Femur (tissue), 1 donor: Measurements from ENCODE around the gene IFNL3.
"Not testable (repeated sequence)": the region's sequence is repeated elsewhere in the genome, so short reads cannot be mapped to it uniquely, and the experiment has no call there.

Experiments used
- DNase-seq: peaks from one replicate; pipeline ENCODE4 v3.0.0-alpha.2; 2017

The IFNL3 gene

DNA sequence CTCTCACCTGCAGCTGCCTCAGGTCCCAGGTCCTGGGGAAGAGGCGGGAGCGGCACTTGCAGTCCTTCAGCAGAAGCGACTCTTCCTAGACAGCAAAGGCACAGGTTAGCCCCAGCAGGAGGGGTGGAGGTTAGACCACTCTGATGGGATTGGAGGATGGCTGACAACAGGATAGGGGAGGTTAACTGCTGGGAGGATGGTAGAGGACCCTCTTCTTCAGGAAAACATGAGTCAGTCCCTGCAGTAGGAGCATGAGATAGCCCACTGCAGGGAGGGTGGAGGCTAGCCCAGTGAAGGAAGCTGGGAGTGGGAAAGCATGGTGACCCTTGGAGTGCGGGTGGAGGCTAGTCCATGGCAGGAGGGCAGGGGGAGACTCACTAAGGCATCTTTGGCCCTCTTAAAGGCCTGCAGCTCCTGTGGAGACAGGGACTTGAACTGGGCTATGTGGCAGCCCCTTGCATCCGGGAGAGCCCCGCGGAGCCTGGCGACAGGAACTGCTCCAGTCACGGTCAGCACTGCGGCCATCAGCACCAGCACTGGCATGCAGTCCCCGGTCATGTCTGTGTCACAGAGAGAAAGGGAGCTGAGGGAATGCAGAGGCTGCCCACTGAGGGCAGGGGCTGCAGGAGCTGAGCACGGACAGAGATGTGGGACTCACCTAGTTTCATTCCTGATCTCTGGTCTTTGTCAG, at the start of gene IFNL3:
TSS of gene IFNL3 (minus strand) at position 597 of the 691 bp plus-strand sequence. CDS start at position 558, 39 bp downstream.
- not testable (repeated sequence) for DNase-seq

DNA sequence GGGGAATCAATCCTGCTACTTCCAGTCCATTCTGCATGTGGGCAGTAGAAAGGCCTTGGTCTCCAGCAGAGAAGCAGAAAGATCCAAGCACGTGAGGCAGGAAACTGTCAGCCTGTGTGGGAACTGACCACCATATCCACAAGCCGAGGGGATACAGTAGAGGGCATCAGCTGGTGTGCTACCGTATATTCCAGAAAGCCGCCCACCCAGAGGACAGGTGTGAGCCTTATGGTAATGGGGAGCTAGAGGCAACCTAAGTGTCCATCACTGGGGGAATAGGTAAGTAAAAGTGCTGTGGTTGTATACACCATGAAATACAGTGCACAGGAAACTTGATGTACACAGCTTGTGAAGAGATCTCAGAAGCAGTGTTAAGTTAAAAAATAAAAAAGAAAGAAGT, 48.6 kb upstream of the IFNL3 start:
- no peak for DNase-seq

GRCh38 chr19:39284032-39284431, 39.2 kb upstream of the IFNL3 start:
- no peak for DNase-seq

GRCh38 chr19:39282021-39282420, 37.2 kb upstream of the IFNL3 start:
- no peak for DNase-seq

- no peak for DNase-seq
These were observed 32.8 kb upstream of the IFNL3 start for GRCh38 chr19:39277598-39277997.

DNA sequence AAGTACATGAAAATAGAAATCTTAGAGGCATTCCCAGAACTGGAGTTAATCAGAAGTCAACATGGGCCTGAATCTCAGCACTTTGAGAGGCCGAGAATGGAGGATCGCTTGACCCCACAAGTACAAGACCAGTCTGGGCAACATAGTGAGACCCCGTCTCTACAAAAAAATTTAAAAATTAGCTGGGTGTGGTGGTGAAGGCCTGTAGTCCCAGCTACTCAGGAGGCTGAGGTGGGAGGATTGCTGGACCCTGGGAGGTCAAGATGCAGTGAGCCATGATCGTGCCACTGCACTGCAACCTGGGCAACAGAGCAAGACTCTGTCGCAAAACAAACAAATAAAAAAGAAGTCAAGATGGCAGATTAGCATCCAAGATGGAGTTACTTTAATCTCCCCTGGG, 31.9 kb upstream of the IFNL3 start:
- DNase-seq, result no peak

DNA sequence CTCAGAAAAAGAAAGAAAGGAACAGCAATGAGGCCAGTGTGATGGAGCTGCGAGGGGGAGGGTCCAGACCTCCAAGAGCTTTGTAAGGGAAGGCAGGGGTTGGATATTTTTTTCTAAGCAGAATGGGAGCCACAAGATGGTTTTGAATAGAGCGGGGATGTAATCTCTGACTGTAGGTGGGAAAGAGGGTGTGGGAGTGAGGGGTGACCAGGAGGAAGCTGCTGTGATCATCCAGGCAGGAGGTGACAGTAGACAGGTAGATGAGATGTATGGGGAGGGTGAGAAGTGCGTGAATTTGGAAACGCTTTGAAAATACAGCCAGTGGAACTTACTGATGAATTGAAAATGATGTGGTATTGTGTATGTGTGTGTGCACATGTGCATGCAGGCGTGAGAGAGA, 30.8 kb upstream of the IFNL3 start:
- DNase-seq, result no peak

GRCh38 chr19:39273859-39274258, 29.1 kb upstream of the IFNL3 start:
- not testable (repeated sequence) for DNase-seq

DNA sequence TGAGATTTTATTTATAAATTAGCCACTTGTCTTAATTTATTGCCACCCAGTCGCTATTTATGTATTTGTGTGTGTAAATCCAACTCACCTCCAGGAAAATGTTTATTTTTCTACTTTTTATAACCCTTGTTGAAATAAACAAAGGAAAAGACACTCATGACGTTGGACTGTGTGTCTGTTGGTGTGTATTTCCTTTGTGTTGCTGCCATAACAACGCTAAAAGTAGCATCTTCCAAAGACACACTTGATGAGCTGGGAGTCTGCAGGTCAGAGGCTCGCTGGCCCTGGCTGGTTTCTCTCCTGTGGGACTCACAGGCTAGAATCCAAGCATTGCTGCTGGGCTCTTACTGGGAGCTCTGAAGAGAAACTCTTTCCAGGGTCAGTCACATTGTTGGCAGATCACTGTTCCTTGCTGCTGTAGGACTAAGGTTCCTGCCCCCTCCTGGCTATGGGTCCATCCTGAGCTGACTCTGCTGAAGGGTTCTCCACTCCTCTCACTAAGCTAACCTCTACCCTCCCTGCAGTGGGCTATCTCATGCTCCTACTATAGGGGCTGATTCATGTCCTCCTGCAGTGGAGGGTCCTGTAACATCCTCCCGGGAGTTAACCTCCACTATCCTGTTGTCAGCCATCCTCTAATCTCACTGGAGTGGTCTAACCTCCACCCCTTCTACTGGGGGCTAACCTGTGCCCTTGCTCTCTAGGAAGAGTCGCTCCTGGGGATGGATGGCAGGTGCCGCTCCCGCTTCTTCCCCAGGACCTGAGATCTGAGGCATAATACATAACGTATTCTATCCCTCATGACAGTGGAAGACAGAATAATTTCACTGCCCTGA, 25.4 kb upstream of the IFNL3 start:
- DNase-seq, result no peak

DNA sequence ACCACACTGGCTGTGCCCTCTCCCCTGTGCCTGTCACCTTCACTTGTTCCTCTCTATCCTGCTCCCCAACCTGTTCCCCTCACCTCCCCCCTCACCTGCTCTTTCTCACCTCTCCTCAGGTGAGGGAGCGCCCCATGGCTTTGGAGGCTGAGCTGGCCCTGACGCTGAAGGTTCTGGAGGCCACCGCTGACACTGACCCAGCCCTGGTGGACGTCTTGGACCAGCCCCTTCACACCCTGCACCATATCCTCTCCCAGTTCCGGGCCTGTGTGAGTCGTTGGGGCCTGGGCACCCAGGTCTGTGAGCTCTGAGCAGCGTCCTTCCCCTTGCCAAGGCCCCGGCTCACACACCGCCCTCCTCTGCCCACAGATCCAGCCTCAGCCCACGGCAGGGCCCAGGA, 24.6 kb upstream of the IFNL3 start:
- not testable (repeated sequence) for DNase-seq

GRCh38 chr19:39268531-39269223, 23.9 kb upstream of the IFNL3 start:
- DNase-seq, result not testable (repeated sequence)

GRCh38 chr19:39268085-39268484, 23.3 kb upstream of the IFNL3 start, which contains the start of gene IFNL2:
Gene IFNL2, plus strand, starts transcription at chr19:39268396. Its CDS starts 173 bp downstream, at chr19:39268569.
- not testable (repeated sequence) for DNase-seq

GRCh38 chr19:39265321-39265916, 20.6 kb upstream of the IFNL3 start:
- DNase-seq, result no peak

- peak; percentile 29 for DNase-seq
These were observed 19.8 kb upstream of the IFNL3 start for GRCh38 chr19:39264306-39265290.

GRCh38 chr19:39263912-39264305, 19.1 kb upstream of the IFNL3 start:
- no peak for DNase-seq

GRCh38 chr19:39262496-39262895, 17.7 kb upstream of the IFNL3 start:
- DNase-seq, result no peak

GRCh38 chr19:39261704-39262103, 16.9 kb upstream of the IFNL3 start:
- DNase-seq, result no peak

DNA sequence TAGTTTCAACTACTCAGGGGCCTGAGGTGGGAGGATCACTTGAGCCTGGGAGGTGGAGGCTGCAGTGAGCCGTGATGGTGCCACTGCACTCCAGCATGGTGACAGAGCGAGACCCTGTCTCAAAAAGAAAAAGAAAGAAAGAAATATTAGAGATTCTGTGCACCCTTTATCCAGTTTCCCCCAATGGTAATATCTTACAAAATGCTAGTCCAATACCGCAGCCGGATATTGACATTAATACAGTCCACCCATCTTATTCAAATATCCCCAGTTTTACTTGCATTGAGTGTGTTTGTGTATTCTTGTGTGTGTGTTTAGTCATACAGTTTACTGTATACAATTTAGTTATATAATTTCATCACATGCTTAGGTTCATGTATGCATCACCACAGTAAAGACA, 12.4 kb upstream of the IFNL3 start:
- DNase-seq, result no peak

DNA sequence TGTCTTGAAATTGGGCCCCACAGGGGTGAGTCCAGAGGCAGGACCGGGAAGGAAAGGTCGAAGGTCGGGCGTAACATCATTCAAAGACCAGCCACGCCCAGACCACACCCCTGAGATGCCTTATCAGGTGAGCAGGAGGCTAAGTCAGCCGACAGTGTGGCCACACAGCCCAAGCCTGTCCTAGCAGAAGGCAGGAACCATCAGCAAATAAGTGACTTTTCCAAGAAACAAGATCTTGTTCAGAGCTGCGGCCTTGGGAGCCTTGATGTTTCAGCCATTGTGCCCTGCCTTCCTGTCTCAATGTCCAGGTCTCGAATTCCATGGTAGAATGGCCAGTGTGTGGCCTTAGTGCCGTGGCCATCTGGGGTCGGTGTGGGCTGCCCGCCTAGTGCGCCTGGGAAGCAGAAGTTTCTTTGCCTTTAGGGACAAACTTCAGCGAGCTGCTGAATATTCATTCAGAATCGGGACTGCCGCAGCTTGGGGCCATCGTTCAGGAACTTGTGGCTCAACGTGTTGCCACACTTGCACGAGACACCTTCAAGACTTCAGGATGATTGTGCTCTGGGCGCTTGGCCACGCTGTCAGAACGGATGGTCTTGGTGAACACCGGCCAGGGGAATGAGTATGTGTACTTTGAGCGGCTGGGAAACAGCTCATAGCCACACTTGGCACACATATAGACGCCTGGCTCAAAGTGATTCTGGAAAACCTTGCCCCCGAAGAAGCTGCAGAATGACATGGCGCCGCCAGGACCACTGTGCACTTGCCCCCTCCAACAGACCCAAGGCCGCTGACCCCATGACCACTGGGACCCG, 9.9 kb upstream of the IFNL3 start:
- DNase-seq, result no peak

DNA sequence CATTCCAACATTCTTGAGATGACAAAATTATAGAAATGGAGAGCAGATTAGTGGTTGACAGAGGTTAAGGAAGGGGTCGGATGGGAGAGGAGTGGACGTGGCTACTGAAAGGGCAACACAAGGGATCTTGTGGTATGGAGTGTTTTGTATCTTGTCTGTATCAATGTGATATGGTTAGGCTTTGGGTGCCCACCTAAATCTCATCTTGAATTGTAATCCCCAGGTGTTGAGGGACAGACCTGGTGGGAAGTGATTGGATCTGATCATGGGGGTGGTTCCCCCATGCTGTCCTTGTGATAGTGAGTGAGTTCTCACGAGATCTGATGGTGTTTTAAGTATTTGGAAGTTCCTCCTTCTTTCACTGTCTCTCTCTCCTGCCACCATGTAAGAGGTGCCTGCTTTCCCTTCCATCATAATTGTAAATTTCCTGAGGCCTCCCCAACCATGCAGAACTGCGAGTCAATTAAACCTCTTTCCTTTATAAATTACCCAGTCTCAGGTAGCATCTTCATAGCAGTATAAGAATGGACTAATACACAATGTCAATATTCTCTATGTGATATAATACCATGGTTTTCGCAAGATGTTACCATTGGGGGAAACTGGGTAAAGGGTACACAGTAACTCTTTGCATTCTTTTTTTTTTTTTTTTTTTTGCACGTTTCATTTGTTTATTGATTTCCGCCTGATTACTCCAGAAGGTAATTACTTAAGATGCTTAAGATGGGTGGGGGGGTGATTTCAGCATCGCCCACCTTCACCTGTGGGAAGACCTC, 8.8 kb upstream of the IFNL3 start:
- DNase-seq, result no peak
